ENCODE data around the gene ITGAX.

DNA sequence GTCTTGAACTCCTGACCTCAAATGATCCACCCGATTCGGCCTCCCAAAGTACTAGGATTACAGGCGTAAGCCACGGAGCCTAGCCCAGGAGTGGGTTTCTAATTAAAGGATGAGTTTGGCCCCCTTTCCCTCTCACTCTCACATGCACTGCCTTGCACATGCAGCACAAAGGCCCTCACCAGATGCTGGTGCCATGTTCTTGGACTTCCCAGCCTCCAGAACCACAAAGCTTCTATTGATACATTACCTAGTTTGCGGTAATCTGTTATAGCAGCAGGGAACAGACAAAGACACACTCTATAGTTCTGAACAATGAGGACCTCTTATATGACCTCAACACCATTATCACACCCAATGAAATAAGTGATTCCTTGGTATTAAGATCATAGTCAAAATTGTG is 20.3 kb downstream of the ITGAX start:
- TF ChIP-seq, protein P1, sequence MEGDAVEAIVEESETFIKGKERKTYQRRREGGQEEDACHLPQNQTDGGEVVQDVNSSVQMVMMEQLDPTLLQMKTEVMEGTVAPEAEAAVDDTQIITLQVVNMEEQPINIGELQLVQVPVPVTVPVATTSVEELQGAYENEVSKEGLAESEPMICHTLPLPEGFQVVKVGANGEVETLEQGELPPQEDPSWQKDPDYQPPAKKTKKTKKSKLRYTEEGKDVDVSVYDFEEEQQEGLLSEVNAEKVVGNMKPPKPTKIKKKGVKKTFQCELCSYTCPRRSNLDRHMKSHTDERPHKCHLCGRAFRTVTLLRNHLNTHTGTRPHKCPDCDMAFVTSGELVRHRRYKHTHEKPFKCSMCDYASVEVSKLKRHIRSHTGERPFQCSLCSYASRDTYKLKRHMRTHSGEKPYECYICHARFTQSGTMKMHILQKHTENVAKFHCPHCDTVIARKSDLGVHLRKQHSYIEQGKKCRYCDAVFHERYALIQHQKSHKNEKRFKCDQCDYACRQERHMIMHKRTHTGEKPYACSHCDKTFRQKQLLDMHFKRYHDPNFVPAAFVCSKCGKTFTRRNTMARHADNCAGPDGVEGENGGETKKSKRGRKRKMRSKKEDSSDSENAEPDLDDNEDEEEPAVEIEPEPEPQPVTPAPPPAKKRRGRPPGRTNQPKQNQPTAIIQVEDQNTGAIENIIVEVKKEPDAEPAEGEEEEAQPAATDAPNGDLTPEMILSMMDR (IDR thresholded peaks at IDR 0.05; ENCODE audit: control extremely low read depth in 1 of 3, insufficient read depth in 1 of 3, low read depth in 1 of 3, low read length in 3 of 3) = no peak
- TF ChIP-seq POLR2A (IDR thresholded peaks at IDR 0.05; ENCODE audit: control extremely low read depth in 1 of 2, low read depth in 2 of 2, low read length in 2 of 2) (no peak), TCF12 (IDR thresholded peaks at IDR 0.05; ENCODE audit: low read depth, low read length) (no peak), JUN (IDR thresholded peaks at IDR 0.05; ENCODE audit: low read depth, low read length) (no peak), CHD2 (IDR thresholded peaks at IDR 0.05; ENCODE audit: low read length) (no peak), EP300 (IDR thresholded peaks at IDR 0.05; ENCODE audit: borderline replicate concordance in 1 of 2, low read depth in 2 of 2, low read length in 2 of 2) (no peak), CEBPB (IDR thresholded peaks at IDR 0.05; ENCODE audit: low read depth, low read length) (no peak), JUND (IDR thresholded peaks at IDR 0.05; ENCODE audit: low read length) (no peak), TAF1 (IDR thresholded peaks at IDR 0.05; ENCODE audit: low read depth, low read length) (no peak)
- TF ChIP-seq, protein P2, sequence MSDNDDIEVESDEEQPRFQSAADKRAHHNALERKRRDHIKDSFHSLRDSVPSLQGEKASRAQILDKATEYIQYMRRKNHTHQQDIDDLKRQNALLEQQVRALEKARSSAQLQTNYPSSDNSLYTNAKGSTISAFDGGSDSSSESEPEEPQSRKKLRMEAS (IDR thresholded peaks at IDR 0.05) = no peak
- TF ChIP-seq, protein P3, sequence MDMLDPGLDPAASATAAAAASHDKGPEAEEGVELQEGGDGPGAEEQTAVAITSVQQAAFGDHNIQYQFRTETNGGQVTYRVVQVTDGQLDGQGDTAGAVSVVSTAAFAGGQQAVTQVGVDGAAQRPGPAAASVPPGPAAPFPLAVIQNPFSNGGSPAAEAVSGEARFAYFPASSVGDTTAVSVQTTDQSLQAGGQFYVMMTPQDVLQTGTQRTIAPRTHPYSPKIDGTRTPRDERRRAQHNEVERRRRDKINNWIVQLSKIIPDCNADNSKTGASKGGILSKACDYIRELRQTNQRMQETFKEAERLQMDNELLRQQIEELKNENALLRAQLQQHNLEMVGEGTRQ (IDR thresholded peaks at IDR 0.05; ENCODE audit: low read length) = no peak

Measured in H1 (cell line).